AG09309 (cell line): ENCODE results near the gene LYPD4.

Experiments used
- DNase-seq: peaks from one replicate; pipeline ENCODE4 v3.0.0-alpha.2; 2010; ENCODE audit warnings: low read depth
- H3K4me3 ChIP-seq: 2 replicates; pipeline ENCODE4 v1.5.1; 2011; ENCODE audit warnings: mild to moderate bottlenecking, low read depth, low read length, moderate library complexity; ENCODE audit not compliant: control insufficient read depth
- CTCF ChIP-seq: IDR thresholded peaks from 2 replicates; pipeline ENCODE4 v1.5.1; 2011; ENCODE audit warnings: mild to moderate bottlenecking, low read depth, low read length, inconsistent platforms; ENCODE audit not compliant: insufficient read depth, control insufficient read depth; ENCODE audit errors: missing control alignments

LYPD4 gene

DNA sequence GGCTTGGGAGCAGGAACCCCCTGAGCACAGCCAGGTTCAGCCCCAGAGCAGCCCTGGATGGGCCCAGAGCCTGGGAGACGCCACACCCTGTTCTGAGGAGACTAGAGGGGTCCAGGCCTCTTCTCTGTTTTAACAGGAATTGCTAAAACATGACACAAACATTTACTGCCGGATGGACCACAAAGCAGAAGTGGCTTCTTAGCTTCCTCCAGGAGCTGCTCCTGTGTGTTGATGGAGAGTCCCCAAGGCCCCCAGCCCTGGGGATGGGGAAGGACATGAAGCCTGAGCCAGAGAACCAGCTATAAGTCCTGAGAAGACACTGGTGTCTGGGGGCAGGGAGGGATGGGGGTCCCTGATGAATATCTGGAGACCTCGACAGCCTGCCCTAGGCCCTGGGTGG, 33.4 kb downstream of the LYPD4 start:
- no peak overlapping the region for H3K4me3 ChIP-seq
- no peak for DNase-seq
- TF ChIP-seq CTCF, result no peak

DNA sequence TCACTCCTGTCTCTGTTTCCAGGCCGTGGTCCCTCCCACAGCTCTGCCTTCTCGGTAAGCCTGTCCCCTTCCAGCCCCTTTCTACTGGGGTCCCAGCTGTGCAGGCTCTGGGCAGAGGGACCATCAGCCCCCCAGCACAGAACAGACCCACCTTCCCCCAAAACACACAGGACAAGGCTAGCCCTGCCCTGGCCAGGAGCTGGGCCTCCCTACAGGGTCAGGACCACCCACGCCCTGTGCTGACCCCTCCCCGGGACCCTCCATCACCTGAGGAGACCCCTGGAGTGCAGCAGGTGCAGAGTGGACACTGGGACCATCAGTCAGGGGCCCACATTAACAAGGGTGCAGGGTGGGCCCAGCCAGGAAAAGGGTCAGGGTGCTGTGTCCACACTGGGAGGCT, 34.2 kb downstream of the LYPD4 start:
- TF ChIP-seq CTCF, result no peak

DNA sequence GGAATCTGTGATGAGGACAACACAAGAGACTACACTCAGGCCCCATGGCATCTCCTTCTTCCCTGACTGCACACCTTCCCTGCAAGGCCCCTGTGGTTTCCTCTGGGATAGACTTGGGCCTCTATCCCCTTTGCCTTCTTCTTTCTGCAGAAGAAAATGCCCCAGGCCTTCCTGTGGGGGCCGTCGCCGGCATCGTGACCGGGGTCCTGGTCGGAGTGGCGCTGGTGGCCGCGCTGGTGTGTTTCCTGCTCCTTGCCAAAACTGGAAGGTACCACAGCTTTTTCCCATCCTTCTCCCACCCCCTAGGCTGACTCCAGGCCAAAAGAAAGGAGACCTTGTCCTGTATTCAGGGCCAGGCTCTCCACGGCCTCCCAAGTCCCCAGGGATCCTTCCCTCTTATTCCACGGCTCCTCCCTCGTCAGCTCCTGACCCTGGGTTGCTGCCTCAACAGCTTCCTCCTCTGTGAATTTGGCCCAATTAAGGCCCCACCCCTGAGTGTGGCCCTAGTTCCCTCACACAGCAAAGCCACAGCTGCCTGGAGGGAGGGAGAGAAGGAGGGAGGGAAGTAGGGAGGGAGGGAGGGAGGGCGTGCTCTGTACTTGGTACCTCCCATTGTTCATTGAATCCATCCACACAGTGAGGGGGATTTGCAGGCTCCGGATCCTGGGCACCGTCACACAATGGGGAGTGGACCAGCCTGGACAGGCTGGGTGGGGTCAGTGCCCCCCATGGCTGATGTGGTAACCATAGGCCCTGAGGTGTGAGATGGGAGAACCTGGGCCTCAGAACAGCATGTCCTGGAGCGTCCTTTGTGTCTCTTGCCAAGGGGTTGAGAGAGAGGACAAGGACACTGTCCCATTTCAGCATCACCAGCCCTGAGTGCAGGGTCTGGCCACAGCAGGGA, 35.6 kb downstream of the LYPD4 start:
- TF ChIP-seq CTCF, result no peak
- H3K4me3 ChIP-seq, result no peak overlapping the region
- DNase-seq, result no peak

More for the DNA sequence above, 34.2 kb downstream of the LYPD4 start:
- H3K4me3 ChIP-seq, result no peak overlapping the region
- no peak for DNase-seq

DNA sequence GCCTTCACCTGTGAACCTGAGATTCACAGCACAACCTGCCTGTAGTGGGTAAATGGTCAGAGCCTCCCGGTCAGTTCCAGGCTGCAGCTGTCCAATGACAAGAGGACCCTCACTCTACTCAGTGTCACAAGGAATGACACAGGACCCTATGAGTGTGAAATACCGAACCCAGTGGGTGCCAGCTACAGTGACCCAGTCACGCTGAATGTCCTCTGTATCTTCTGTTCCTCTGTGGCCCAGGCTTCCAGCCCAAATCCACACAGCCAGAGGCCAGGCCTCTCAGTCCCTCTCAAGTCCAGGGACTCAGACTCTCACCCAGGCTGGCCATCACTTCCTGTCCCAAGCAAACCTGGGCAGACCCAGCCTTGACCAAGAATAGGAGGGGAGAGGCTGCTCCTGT, 37.3 kb downstream of the LYPD4 start:
- DNase-seq, result no peak
- no peak overlapping the region for H3K4me3 ChIP-seq
- TF ChIP-seq CTCF, result no peak

GRCh38 chr19:41804336-41804735, 40.1 kb downstream of the LYPD4 start:
- no peak overlapping the region for H3K4me3 ChIP-seq
- no peak for DNase-seq
- no peak for TF ChIP-seq CTCF

DNA sequence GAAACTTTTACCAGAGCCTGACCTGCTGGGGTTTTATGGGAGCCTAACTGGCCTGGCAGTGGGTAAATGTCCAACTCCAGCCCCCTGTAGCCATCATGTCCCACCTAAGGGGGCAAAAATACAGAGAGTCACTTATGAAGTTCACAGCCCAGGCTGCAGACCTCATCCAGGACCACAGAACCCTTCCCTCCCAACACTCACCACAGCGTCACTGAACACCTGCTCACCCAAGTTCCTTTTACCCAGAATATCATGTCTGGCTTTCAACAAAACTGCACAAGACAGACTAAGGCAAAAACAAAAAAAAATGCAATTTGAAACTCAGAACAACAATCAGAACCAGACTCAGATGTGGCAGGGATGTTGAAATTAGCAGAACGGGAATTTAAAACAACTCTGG, 41.7 kb downstream of the LYPD4 start:
- no peak for DNase-seq
- no peak for TF ChIP-seq CTCF
- no peak overlapping the region for H3K4me3 ChIP-seq

- no peak overlapping the region for H3K4me3 ChIP-seq
- DNase-seq, result no peak
- TF ChIP-seq CTCF, result no peak
Measured at GRCh38 chr19:41801792-41802211, 42.7 kb downstream of the LYPD4 start.
